ENCODE results near the gene DAPK2. TPM values are rescaled to one million over a fixed set of nuclear protein-coding genes. Genes with fewer than 3 reads are reported as not detected.

DAPK2 gene
- total RNA-seq, 1 donor: 2.2 TPM

- no peaks in the 10 kb centered on the region for H3K27me3 ChIP-seq (ENCODE audit: insufficient read depth, low read length)
- no peaks in the 10 kb centered on the region for H3K9me3 ChIP-seq (ENCODE audit: low read depth, low read length)
- H3K4me1 ChIP-seq (ENCODE audit: insufficient read depth, low read length): peaks cover 59% of the 10 kb centered on the region
- no peak overlapping the region for H3K4me3 ChIP-seq (ENCODE audit: low read length)
These were observed 45.9 kb downstream of the DAPK2 start for GRCh38 chr15:64000183-64000951.

- no peaks in the 10 kb centered on the region for H3K27me3 ChIP-seq (ENCODE audit: insufficient read depth, low read length)
- no peak overlapping the region for H3K4me3 ChIP-seq (ENCODE audit: low read length)
- no peaks in the 10 kb centered on the region for H3K9me3 ChIP-seq (ENCODE audit: low read depth, low read length)
- peaks cover 50% of the 10 kb centered on the region for H3K4me1 ChIP-seq (ENCODE audit: insufficient read depth, low read length)
These were observed 47.1 kb downstream of the DAPK2 start for GRCh38 chr15:63999177-63999576.

- peaks cover 43% of the 10 kb centered on the region for H3K4me1 ChIP-seq (ENCODE audit: insufficient read depth, low read length)
- H3K4me3 ChIP-seq (ENCODE audit: low read length): no peak overlapping the region
- no peaks in the 10 kb centered on the region for H3K9me3 ChIP-seq (ENCODE audit: low read depth, low read length)
- no peaks in the 10 kb centered on the region for H3K27me3 ChIP-seq (ENCODE audit: insufficient read depth, low read length)
These were observed 47.8 kb downstream of the DAPK2 start for GRCh38 chr15:63998489-63998888.

- no peaks in the 10 kb centered on the region for H3K27me3 ChIP-seq (ENCODE audit: insufficient read depth, low read length)
- H3K4me3 ChIP-seq (ENCODE audit: low read length): no peak overlapping the region
- H3K9me3 ChIP-seq (ENCODE audit: low read depth, low read length): no peaks in the 10 kb centered on the region
- H3K4me1 ChIP-seq (ENCODE audit: insufficient read depth, low read length): peaks cover 38% of the 10 kb centered on the region
These were observed 48.4 kb downstream of the DAPK2 start for GRCh38 chr15:63997715-63998442.

GRCh38 chr15:63996794-63997357, 49.4 kb downstream of the DAPK2 start:
- no peak overlapping the region for H3K4me3 ChIP-seq (ENCODE audit: low read length)
- no peaks in the 10 kb centered on the region for H3K27me3 ChIP-seq (ENCODE audit: insufficient read depth, low read length)
- peaks cover 46% of the 10 kb centered on the region for H3K4me1 ChIP-seq (ENCODE audit: insufficient read depth, low read length)
- H3K9me3 ChIP-seq (ENCODE audit: low read depth, low read length): no peaks in the 10 kb centered on the region

GRCh38 chr15:63995789-63996188, 50.5 kb downstream of the DAPK2 start:
- Histone ChIP-seq H3K27me3 (ENCODE audit: insufficient read depth, low read length) (no peaks in the 10 kb centered on the region), H3K4me3 (ENCODE audit: low read length) (no peak overlapping the region), H3K4me1 (ENCODE audit: insufficient read depth, low read length) (peaks cover 46% of the 10 kb centered on the region), H3K9me3 (ENCODE audit: low read depth, low read length) (no peaks in the 10 kb centered on the region)

- H3K9me3 ChIP-seq (ENCODE audit: low read depth, low read length): no peaks in the 10 kb centered on the region
- no peak overlapping the region for H3K4me3 ChIP-seq (ENCODE audit: low read length)
- no peaks in the 10 kb centered on the region for H3K27me3 ChIP-seq (ENCODE audit: insufficient read depth, low read length)
- peaks cover 43% of the 10 kb centered on the region for H3K4me1 ChIP-seq (ENCODE audit: insufficient read depth, low read length)
These were observed 52.1 kb downstream of the DAPK2 start for GRCh38 chr15:63994073-63994600.

- Histone ChIP-seq H3K27me3 (ENCODE audit: insufficient read depth, low read length) (no peaks in the 10 kb centered on the region), H3K4me1 (ENCODE audit: insufficient read depth, low read length) (peaks cover 53% of the 10 kb centered on the region), H3K4me3 (ENCODE audit: low read length) (no peak overlapping the region), H3K9me3 (ENCODE audit: low read depth, low read length) (no peaks in the 10 kb centered on the region)
These were observed 54.0 kb downstream of the DAPK2 start for GRCh38 chr15:63992300-63992699.

GRCh38 chr15:63991706-63992105, 54.6 kb downstream of the DAPK2 start:
- Histone ChIP-seq H3K4me1 (ENCODE audit: insufficient read depth, low read length) (peaks cover 59% of the 10 kb centered on the region), H3K4me3 (ENCODE audit: low read length) (no peak overlapping the region), H3K27me3 (ENCODE audit: insufficient read depth, low read length) (no peaks in the 10 kb centered on the region), H3K9me3 (ENCODE audit: low read depth, low read length) (no peaks in the 10 kb centered on the region)

- no peaks in the 10 kb centered on the region for H3K27me3 ChIP-seq (ENCODE audit: insufficient read depth, low read length)
- H3K4me1 ChIP-seq (ENCODE audit: insufficient read depth, low read length): peaks cover 72% of the 10 kb centered on the region
- H3K9me3 ChIP-seq (ENCODE audit: low read depth, low read length): no peaks in the 10 kb centered on the region
- H3K4me3 ChIP-seq (ENCODE audit: low read length): no peak overlapping the region
These were observed 55.8 kb downstream of the DAPK2 start for GRCh38 chr15:63990454-63990853.

- no peak overlapping the region for H3K4me3 ChIP-seq (ENCODE audit: low read length)
- peaks cover 97% of the 10 kb centered on the region for H3K4me1 ChIP-seq (ENCODE audit: insufficient read depth, low read length)
- no peaks in the 10 kb centered on the region for H3K9me3 ChIP-seq (ENCODE audit: low read depth, low read length)
- H3K27me3 ChIP-seq (ENCODE audit: insufficient read depth, low read length): no peaks in the 10 kb centered on the region
These were observed 58.4 kb downstream of the DAPK2 start for GRCh38 chr15:63987796-63988378.

- Histone ChIP-seq H3K4me3 (ENCODE audit: low read length) (no peak overlapping the region), H3K4me1 (ENCODE audit: insufficient read depth, low read length) (peaks cover 88% of the 10 kb centered on the region), H3K27me3 (ENCODE audit: insufficient read depth, low read length) (no peaks in the 10 kb centered on the region), H3K9me3 (ENCODE audit: low read depth, low read length) (no peaks in the 10 kb centered on the region)
These were observed 59.4 kb downstream of the DAPK2 start for GRCh38 chr15:63986751-63987341.

GRCh38 chr15:63986185-63986680, 60.1 kb downstream of the DAPK2 start:
- no peaks in the 10 kb centered on the region for H3K27me3 ChIP-seq (ENCODE audit: insufficient read depth, low read length)
- H3K4me1 ChIP-seq (ENCODE audit: insufficient read depth, low read length): peaks cover 82% of the 10 kb centered on the region
- no peak overlapping the region for H3K4me3 ChIP-seq (ENCODE audit: low read length)
- H3K9me3 ChIP-seq (ENCODE audit: low read depth, low read length): no peaks in the 10 kb centered on the region

GRCh38 chr15:63985221-63986184, 60.8 kb downstream of the DAPK2 start:
- Histone ChIP-seq H3K9me3 (ENCODE audit: low read depth, low read length) (no peaks in the 10 kb centered on the region), H3K4me1 (ENCODE audit: insufficient read depth, low read length) (peaks cover 75% of the 10 kb centered on the region), H3K4me3 (ENCODE audit: low read length) (no peak overlapping the region), H3K27me3 (ENCODE audit: insufficient read depth, low read length) (no peaks in the 10 kb centered on the region)

All from mononuclear cell (primary cell).